Ishikawa (cell line): ENCODE data around the gene BZW2.

Experiments used
- EGR1 ChIP-seq: IDR thresholded peaks from 2 replicates; pipeline ENCODE4 v1.6.1; 2012
- TAF1 ChIP-seq: IDR thresholded peaks from 2 replicates; pipeline ENCODE4 v1.6.1; 2012; ENCODE audit warnings: low read depth, mild to moderate bottlenecking
- YY1 ChIP-seq: IDR thresholded peaks from 2 replicates; pipeline ENCODE4 v1.6.1; 2012; ENCODE audit warnings: low read depth

DNA sequence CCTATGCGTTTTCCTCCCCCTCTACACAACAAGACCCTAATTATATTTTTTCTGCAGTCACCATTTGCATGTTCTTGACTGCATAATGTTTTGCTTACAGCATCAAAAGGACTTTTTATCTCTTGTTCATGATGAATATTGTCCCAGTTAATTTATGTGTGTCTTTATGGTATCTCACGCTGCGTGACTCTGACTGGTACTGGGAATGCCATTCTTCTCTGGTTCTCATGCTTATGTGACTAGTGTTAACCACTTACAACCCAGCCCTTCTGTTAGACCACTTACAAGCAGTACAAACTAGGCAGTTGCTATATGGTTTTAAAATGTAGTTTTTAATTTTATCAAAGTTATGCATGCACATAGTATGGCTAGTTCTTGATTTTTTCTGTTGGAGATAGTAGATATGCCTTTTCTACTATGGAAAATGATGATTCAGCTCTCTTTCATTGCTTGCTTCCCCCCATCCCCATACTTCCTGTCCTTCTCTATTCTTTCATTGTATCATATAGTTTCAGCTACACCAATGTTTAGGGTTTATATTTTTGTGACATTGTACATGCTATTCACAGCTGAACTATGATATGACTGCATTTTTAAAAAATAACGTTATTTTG lies 24.9 kb downstream of the BZW2 start:
- no peak for TF ChIP-seq TAF1
- no peak for TF ChIP-seq EGR1
- no peak for TF ChIP-seq YY1
